Measurements from ENCODE around the gene HMGXB4.

Gene HMGXB4

GRCh38 chr22:35310556-35311550, 53.6 kb downstream of the HMGXB4 start:
- DNase-seq (ENCODE audit: low read depth in 2 of 2) = no peak

GRCh38 chr22:35311551-35311999, 54.3 kb downstream of the HMGXB4 start:
- no peak for DNase-seq (ENCODE audit: low read depth in 2 of 2)

GRCh38 chr22:35312198-35313059, 55.1 kb downstream of the HMGXB4 start:
- no peak for DNase-seq (ENCODE audit: low read depth in 2 of 2)

GRCh38 chr22:35313311-35314121, 56.2 kb downstream of the HMGXB4 start:
- no peak for DNase-seq (ENCODE audit: low read depth in 2 of 2)

GRCh38 chr22:35314161-35314942, 57.1 kb downstream of the HMGXB4 start:
- no peak for DNase-seq (ENCODE audit: low read depth in 2 of 2)

- DNase-seq (ENCODE audit: low read depth in 2 of 2) = no peak
Measured at GRCh38 chr22:35315141-35315854, 58.0 kb downstream of the HMGXB4 start.

GRCh38 chr22:35315855-35316745, 58.8 kb downstream of the HMGXB4 start:
- DNase-seq (ENCODE audit: low read depth in 2 of 2) = no peak

GRCh38 chr22:35316751-35317150, 59.5 kb downstream of the HMGXB4 start:
- no peak for DNase-seq (ENCODE audit: low read depth in 2 of 2)

GRCh38 chr22:35317680-35318290, 60.5 kb downstream of the HMGXB4 start:
- no peak for DNase-seq (ENCODE audit: low read depth in 2 of 2)

GRCh38 chr22:35318346-35319215, 61.3 kb downstream of the HMGXB4 start:
- no peak for DNase-seq (ENCODE audit: low read depth in 2 of 2)

GRCh38 chr22:35319244-35319985, 62.1 kb downstream of the HMGXB4 start:
- DNase-seq (ENCODE audit: low read depth in 2 of 2) = no peak

GRCh38 chr22:35322126-35322525, 64.8 kb downstream of the HMGXB4 start:
- DNase-seq (ENCODE audit: low read depth in 2 of 2) = no peak

GRCh38 chr22:35322893-35323292, 65.6 kb downstream of the HMGXB4 start:
- DNase-seq (ENCODE audit: low read depth in 2 of 2) = no peak

GRCh38 chr22:35323305-35323704, 66.0 kb downstream of the HMGXB4 start:
- no peak for DNase-seq (ENCODE audit: low read depth in 2 of 2)

GRCh38 chr22:35324067-35324466, 66.8 kb downstream of the HMGXB4 start:
- no peak for DNase-seq (ENCODE audit: low read depth in 2 of 2)

GRCh38 chr22:35324762-35325161, 67.5 kb downstream of the HMGXB4 start:
- no peak for DNase-seq (ENCODE audit: low read depth in 2 of 2)

GRCh38 chr22:35325209-35325608, 67.9 kb downstream of the HMGXB4 start:
- DNase-seq (ENCODE audit: low read depth in 2 of 2) = no peak
